SK-N-MC (cell line): Measurements from ENCODE around the gene MICU1.

Source experiments
- EZH2 ChIP-seq: fragments of 200-600 bp; sonication (generic); IDR thresholded peaks from one replicate; pipeline ENCODE4 v1.6.1; 2017; ENCODE audit warnings: antibody characterized with exemption
- FOXP2 ChIP-seq: optimal IDR thresholded peaks from 2 replicates; pipeline ENCODE3; 2011; ENCODE audit warnings: mild to moderate bottlenecking, moderate library complexity; ENCODE audit not compliant: insufficient read depth; ENCODE audit errors: extremely low read length, control extremely low read depth
- POLR2AphosphoS5 ChIP-seq: IDR thresholded peaks from 2 replicates; pipeline ENCODE4 v1.6.1; 2012; ENCODE audit warnings: mild to moderate bottlenecking, low read depth, low read length, borderline replicate concordance

DNA sequence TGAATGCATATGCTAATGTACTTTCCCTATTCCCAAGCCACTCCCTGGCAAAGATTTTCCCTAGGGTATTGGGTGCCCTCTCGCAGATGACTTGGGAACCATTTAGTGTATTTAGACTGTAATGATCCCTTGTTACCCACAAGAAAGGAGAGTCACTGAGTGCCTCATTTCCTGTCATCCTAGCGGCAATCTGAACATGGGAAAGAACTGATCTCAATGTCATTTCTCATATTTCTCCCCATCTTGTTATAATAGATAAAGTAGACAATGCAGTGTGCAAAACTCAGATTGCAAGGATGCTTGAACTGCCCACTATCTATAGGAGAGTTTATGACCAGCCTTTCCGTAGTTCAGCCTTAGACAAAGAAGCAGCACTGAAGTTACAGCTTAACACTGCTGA, 123.3 kb downstream of the MICU1 start:
- TF ChIP-seq FOXP2 (no peak), EZH2 (no peak), POLR2AphosphoS5 (no peak)
